Measurements from ENCODE around the gene LACRT.
A peak's percentile ranks its signal among the peaks of the same experiment; 100 is the strongest.
"Not testable (repeated sequence)": the region's sequence is repeated elsewhere in the genome, so short reads cannot be mapped to it uniquely, and the experiment has no call there.

The LACRT gene, protein sequence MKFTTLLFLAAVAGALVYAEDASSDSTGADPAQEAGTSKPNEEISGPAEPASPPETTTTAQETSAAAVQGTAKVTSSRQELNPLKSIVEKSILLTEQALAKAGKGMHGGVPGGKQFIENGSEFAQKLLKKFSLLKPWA

DNA sequence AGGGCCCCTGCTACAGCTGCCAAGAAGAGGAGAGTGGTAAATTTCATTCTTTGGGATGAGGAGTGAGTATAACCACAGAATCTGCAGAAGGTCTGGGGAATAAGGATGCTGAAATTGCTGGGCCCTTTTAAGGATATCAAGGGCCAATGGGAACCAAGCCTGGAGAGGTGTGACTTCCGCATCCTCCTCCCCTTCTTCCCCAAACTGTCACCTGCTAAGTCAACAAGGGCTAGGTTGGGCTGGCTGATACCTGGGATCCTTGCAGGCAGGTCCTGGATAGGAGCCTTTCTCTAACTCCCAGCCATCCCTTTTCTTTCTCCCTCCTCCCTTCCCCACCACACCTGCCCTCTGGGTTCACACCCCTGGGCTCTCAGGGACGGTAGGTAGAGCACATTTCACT is at the start of gene LACRT:
TSS of gene LACRT (minus strand) at position 101 of the 400 bp plus-strand sequence. CDS start at position 47, 54 bp downstream.
- FAIRE-seq = no peak
- no peak for DNase-seq (ENCODE audit: low spot score)

DNA sequence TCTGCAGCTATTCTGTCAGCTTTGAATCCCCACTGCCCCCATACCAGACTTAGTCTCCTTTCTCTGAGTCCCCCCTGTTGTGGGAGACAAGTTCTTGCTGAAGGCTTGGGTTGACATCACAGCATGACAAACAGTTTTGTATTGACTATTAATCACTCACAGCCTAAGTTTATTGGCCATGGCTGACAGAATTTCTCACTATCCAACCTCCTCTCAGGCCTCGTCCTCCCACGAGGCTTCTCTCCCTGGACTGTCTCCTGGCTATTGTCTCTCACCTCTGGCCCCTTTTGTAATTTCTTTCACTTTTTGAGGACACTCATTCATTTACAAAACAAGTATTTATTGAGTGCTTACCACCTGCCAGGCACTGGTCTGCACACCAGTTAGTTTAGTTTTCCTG is 48.7 kb upstream of the LACRT start:
- FAIRE-seq (no peak), DNase-seq (ENCODE audit: low spot score) (no peak)

DNA sequence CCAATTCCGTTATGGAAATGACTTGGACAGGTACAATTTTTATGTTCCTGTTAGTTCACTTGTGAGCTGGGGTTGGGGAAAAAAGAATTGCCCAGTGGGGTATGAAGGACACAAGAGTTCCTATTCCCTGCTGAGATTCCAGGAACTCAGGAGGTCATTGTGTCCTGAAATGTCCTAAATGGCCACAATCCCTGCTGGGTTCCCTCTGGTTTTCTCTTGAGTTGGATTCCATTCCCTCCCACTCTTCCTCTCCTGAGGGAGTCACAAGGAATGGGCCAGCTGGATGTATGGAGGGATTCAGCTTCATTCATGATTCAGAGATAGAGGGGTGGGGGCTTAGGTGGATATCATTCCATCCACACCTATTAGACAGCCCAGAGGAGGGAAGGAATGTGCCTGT is 48.0 kb upstream of the LACRT start:
- no peak for FAIRE-seq
- no peak for DNase-seq (ENCODE audit: low spot score)

DNA sequence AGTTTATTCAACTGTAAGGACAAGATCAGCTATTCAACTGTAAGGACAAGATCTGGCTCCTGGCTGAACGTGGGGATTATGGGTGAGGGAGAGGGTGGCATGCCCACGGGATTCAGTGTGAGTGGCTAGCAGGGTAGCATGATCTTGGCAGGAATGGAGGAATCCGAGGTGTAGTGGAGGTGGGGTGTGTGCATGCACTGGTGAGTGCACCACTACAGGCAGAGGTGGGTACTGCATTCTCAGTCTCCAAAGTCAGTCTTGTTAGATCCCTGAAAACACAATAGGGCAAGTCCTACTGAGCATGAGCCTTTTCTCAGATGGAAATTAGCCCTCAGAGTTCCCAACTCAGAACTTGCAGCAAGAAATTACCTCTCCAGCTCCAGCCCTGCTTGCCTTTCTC is 45.7 kb upstream of the LACRT start:
- FAIRE-seq (no peak), DNase-seq (ENCODE audit: low spot score) (no peak)

DNA sequence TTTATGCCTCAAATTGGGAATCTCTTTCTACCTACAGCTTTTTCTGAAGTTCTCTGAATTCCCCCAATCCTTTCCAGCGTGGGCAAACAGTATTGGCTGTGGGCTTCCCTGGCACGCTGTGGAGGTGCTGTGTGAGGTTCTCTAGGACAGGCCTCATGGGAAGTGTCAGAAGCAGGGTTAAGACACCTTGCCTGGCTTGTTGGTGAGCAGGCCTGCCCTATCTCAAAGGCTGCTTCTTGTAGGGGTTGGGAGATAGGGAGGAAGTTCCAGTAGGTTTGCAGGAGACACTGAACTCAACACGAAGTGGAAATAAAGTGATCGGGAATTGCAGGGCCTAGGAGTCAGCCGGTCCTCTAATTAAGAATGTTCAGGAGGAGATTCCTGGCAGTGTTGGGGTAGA is 43.4 kb upstream of the LACRT start:
- no peak for FAIRE-seq
- no peak for DNase-seq (ENCODE audit: low spot score)

GRCh38 chr12:54667945-54668344 is 33.2 kb upstream of the LACRT start:
- FAIRE-seq (no peak), DNase-seq (ENCODE audit: low spot score) (no peak)

GRCh38 chr12:54666008-54666407 is 31.3 kb upstream of the LACRT start:
- FAIRE-seq = no peak
- DNase-seq (ENCODE audit: low spot score) = no peak

DNA sequence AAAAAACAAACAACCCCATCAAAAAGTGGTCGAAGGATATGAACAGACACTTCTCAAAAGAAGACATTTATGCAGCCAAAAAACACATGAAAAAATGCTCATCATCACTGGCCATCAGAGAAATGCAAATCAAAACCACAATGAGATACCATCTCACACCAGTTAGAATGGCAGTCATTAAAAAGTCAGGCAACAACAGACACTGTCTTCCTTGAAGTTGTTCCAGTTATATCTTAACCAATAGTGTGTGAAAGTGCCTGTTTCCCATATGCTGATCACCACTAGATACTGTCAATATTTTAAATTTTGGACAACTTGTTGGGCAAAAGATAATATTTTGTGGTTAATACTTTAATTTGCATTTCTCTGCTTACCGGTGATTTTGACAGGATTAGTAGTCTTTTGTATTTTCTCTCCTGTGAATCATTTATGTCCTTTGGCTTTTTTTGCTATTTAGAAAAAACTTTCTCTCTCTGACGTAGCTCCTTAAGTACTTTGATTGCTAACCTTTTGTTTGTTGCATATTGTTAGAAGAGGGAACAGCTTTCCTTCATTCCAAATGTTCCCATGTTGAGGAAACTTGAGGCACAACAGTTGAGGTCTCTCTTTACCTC is 30.4 kb upstream of the LACRT start:
- not testable (repeated sequence) for DNase-seq (ENCODE audit: low spot score); FAIRE-seq

DNA sequence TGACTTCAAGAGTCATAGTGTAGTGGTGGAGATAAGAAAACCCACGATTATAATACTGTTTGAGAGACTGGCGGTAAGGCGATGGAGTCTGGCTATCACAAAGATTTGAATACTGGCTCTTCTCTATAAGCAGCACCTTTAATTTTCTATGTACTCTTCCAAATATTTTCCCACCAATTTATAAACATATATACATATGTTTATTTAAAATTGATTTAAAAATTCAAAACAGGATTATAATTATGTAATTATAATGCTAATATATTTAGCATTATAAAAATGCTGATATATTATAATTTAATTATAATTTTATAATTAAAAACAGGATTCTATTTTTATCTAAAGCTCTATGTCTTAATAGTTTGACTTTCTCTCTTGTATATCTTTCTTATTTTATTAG is 28.9 kb upstream of the LACRT start:
- FAIRE-seq (peak; percentile 61), DNase-seq (ENCODE audit: low spot score) (no peak)

DNA sequence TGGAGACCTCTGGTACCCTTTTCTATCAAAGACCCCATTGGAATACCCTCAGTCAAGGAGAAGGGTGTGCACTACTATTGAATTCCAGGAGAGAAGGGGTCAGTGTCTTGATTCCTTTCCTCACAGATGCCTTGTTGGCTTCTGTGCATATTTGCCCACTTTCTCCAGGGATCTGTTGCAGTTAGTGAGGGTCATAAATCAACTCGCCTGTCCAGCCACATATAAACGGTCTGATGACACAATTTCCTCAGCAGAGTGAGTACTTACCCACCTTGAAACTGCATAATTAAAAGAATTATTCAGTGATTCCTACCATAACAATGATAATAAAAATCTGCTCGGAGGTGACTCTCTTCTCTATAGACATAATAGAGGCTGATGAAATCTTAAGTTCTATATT is 27.3 kb upstream of the LACRT start:
- FAIRE-seq (no peak), DNase-seq (ENCODE audit: low spot score) (no peak)

GRCh38 chr12:54661048-54661447 is 26.4 kb upstream of the LACRT start:
- FAIRE-seq (no peak), DNase-seq (ENCODE audit: low spot score) (no peak)

DNA sequence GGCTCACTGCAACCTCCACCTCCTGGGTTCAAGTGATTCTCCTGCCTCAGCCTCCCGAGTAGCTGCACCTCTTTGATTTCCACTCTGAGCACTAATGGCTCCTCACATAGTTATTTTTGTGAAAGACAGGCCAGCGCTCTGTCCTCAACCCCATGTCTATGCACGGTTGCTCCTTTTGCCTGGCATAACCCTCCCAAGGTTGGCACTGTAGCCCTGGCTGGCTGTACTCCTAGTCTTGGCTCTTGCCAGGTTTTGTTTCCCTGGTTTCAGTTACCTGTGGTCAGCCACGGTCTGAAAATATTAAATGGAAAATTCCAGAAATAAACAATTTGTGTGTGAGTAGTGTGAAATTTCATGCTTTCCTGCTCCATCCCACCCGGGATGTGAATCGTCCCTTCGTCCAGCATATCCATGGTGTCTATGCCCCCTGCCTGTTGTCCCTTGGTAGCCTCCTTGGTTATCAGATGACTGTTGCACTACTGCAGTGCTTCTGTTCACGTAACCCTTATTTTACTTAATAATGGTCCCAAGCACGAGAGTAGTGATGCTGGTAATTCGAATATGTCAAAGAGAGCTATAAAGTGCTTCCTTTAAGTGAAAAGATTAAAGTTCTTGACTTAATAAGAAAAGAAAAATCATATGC is 25.7 kb upstream of the LACRT start:
- FAIRE-seq (no peak), DNase-seq (ENCODE audit: low spot score) (no peak)

- DNase-seq (ENCODE audit: low spot score) (no peak), FAIRE-seq (no peak)
Measured at GRCh38 chr12:54658306-54659264, 23.9 kb upstream of the LACRT start.

- FAIRE-seq (no peak), DNase-seq (ENCODE audit: low spot score) (no peak)
Measured at GRCh38 chr12:54657105-54657607, 22.5 kb upstream of the LACRT start.

DNA sequence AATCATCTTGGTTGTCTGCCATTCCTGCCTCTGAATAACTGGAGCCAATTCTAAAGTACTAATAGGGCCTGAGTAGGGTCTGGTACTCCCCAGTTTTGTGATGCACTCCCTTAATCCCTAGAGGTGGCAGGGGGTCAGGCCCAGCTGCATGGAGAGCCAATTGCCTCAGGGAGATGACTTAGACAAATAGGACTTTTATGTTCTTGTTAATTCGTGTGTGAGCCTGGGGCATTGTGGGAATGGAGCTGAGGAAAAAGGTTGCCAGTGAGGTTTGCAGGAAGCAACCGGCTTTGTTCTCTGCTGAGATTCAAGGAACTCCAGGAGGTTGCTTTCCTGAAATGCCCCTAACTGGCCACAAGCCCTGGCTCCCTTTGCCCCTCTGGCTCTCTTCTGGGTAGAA is 20.2 kb upstream of the LACRT start:
- no peak for DNase-seq (ENCODE audit: low spot score)
- no peak for FAIRE-seq

DNA sequence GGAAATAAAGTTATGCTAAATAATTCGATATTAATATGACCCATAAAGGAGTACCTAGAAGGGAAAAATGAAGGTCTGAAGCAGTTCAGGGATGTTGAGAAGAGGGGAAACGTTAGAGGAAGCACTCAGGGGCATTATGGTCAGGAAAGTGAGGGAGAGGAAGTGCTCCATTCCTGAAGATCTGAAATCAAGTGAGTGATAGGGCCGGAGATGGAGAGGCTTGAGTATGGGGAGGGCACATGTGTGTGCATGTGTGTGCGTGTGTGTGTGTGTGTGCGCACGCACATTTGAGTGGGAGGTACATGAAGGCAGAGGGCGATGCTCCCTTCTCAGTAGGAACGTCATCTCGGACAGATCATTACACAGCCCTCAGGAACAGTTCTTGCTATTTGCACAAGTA is 18.3 kb upstream of the LACRT start:
- FAIRE-seq = no peak
- DNase-seq (ENCODE audit: low spot score) = no peak

DNA sequence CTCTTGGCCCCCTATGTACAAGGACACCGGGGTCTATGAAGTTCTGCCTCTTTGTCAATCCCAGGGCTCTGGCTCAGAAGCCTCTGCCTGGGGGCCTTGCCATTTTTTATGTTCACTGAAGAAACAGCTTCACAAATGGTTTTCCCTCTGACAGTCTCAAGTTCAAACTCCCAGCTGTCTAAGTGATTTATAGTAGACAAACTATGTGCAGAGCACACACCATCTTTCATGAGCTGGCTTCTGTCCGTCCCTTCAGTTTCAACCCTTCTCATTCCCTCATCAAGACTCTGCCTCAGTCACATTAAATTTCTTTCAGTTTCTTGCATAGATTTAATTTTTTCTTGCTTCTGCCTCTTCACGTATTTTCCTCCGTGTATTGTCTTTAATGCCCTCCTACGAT is 16.2 kb upstream of the LACRT start:
- DNase-seq (ENCODE audit: low spot score) = no peak
- no peak for FAIRE-seq

GRCh38 chr12:54650409-54650808 is 15.7 kb upstream of the LACRT start:
- DNase-seq (ENCODE audit: low spot score) = no peak
- no peak for FAIRE-seq

DNA sequence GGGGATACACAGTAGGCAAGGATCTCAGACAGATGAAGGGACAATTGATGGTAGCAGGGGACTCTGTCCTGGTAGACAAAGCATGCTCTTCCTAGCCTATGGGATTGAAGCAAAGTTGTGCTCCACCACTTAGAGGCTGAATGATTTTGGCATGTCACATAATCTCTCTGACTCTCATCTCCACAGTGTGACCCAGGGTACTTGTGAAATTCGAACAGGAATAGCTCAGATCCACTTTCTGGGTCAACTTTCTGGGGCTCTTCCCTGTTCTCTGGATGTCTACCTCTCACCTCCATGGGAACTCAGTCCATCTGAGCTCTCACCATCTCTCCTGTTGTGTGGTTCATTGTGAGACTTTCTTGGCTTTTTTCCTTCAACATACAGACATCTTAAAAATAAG is 15.1 kb upstream of the LACRT start:
- DNase-seq (ENCODE audit: low spot score) = no peak
- FAIRE-seq = no peak

GRCh38 chr12:54648265-54648664 is 13.6 kb upstream of the LACRT start, which contains the start of gene DCD:
DCD (minus strand) TSS chr12:54648365; CDS start chr12:54648303, 62 bp downstream.
- no peak for DNase-seq (ENCODE audit: low spot score)
- no peak for FAIRE-seq

DNA sequence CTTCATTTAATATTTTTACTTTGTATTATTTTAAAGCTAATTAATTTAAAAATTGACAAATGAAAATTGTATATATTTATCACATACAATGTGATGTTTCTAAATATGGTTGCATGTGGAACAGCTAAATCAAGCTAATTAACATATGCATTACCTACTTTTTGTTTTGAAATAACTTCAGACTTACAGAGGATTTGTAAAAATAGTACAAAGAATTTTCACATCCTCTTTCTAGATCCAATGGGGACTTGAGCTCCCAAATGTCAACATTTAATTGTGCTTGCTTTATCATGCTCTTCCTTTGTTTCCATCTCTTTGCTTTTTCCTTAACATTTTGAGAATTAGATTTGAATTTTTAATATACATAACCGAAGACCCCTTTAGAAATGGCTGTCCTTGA is 6.9 kb upstream of the LACRT start:
- no peak for DNase-seq (ENCODE audit: low spot score)
- FAIRE-seq = no peak

DNA sequence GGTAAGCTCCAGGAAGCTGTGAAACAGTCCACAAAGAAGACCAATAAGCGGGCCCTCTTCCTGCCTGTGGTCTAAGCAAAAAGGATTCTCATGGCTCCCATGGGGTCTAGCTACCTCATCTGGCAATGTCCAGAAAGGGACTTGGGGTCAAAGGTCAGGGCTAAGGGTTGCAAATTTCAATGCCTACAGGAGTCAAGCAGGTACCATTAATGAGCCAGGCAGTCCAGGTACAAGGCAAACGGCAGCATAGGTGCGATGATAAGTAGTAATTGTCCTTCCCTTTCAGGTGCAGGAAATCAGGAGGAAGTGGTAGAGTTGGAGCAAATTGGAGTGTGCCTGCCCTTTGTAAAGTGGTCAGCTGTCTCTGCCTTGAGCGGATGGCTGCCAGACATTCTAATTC is 6.4 kb upstream of the LACRT start:
- DNase-seq (ENCODE audit: low spot score) (no peak), FAIRE-seq (no peak)

Data from RCC 7860 (cell line).